ENCODE data around the gene CADM1. TPM values are rescaled to one million over a fixed set of nuclear protein-coding genes. Genes with fewer than 3 reads are reported as not detected.

CADM1 gene
- total RNA-seq, 4 donors from 2014 or later: 2.9 to 25.7 (median 9.6) TPM

- TF ChIP-seq CTCF (IDR thresholded peaks at IDR 0.05; ENCODE audit: low read depth): no peak
Observed at GRCh38 chr11:115493488-115493887, 10.7 kb downstream of the CADM1 start.

GRCh38 chr11:115489466-115489865 is 14.7 kb downstream of the CADM1 start:
- no peak for TF ChIP-seq CTCF (IDR thresholded peaks at IDR 0.05; ENCODE audit: low read depth)

GRCh38 chr11:115488945-115489344 is 15.3 kb downstream of the CADM1 start:
- TF ChIP-seq CTCF (IDR thresholded peaks at IDR 0.05; ENCODE audit: low read depth): no peak

- no peak for TF ChIP-seq CTCF (IDR thresholded peaks at IDR 0.05; ENCODE audit: low read depth)
Observed at GRCh38 chr11:115481528-115481927, 22.7 kb downstream of the CADM1 start.

GRCh38 chr11:115480611-115481010 is 23.6 kb downstream of the CADM1 start:
- no peak for TF ChIP-seq CTCF (IDR thresholded peaks at IDR 0.05; ENCODE audit: low read depth)

- no peak for TF ChIP-seq CTCF (IDR thresholded peaks at IDR 0.05; ENCODE audit: low read depth)
Observed at GRCh38 chr11:115477410-115477809, 26.8 kb downstream of the CADM1 start.

- TF ChIP-seq CTCF (IDR thresholded peaks at IDR 0.05; ENCODE audit: low read depth): no peak
Observed at GRCh38 chr11:115476463-115477286, 27.5 kb downstream of the CADM1 start.
